ENCODE measurements around the gene KAT7.

Gene KAT7

DNA sequence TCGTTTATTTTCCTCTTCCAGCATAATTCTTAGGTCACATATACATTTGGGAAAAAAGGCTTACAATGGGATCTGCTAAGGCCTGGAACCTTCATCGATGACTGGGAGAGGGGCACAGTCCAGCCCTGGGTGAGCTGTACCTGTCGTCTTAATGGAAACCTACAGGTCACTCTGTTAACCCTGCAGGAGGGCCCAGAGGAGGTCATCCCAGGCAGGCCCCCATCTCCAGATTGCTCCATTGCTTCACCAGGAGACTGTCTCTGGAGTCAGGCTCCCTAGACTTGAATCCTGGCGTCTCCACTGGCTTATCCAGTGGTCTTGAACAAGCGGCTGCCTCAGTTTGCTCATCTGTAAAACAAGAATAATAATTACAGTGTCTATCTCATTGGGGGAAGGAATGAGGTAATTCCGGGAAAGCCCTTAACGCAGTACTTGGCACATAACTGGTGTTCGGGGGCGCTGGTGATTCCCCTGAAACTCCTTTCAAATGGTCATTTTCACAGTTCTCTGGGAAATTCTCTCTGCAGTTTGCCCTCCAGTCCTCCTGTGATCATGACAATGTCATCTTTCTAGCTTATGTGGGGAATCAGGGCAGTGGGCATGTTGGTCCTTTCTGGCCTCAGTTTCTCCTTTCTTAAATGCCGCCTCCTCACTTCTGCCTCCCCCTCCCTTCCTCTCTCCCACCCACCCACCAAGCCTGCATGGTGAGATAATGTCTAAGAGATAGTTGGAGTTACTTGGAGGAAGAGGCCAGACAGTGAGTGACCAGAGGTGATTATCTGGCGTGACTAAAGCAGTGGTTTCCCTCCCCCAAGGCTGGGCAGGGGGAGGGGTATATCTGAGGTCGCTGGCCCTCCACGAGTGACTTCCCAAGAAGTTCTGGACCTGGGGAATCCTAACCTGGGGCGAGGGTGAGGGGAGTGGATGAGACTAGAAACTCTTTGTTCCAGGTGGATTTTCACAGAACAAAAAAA is 90.7 kb downstream of the KAT7 start:
- Histone ChIP-seq H3K27ac (no peak overlapping the region), H3K4me3 (no peak overlapping the region)
- TF ChIP-seq, protein P1, sequence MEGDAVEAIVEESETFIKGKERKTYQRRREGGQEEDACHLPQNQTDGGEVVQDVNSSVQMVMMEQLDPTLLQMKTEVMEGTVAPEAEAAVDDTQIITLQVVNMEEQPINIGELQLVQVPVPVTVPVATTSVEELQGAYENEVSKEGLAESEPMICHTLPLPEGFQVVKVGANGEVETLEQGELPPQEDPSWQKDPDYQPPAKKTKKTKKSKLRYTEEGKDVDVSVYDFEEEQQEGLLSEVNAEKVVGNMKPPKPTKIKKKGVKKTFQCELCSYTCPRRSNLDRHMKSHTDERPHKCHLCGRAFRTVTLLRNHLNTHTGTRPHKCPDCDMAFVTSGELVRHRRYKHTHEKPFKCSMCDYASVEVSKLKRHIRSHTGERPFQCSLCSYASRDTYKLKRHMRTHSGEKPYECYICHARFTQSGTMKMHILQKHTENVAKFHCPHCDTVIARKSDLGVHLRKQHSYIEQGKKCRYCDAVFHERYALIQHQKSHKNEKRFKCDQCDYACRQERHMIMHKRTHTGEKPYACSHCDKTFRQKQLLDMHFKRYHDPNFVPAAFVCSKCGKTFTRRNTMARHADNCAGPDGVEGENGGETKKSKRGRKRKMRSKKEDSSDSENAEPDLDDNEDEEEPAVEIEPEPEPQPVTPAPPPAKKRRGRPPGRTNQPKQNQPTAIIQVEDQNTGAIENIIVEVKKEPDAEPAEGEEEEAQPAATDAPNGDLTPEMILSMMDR (IDR thresholded peaks at IDR 0.05): no peak
- no peak for DNase-seq (ENCODE audit: low spot score)

DNA sequence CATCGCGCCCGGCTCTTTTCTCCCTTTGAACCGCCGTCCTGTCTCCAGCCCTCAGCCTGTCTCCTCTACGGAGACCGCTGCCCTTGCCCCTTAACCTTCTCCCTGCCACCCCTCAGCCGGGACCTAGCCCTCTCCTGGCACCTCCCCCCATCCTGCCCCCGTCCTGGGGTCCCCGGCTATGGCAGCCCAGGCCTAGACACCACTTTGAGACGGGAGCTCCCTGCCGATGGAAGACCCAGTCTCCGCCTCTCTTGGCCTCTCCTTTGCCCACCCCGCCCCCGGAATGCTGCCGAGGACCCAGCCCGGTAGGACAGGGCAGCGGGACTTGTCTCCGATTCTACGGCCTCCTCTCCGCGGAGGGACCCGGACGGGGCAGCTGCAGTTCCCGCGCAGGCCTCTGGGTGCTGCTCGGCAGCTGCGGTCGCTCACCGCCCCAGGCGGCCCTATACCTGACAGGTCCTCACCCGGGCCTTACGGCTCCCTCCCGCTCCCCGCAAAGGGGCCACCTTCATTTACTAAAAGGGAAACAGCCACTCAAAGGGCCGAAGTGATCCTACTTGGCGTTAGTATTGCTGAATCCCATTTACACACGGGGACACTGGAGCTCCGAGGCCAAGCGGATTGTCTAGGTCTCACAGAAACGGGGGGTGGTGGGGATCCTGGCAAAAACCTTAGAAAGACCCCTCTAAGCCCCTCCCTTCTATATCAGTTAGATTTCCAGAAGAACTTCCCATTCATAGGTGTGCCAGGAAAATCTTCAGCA is 92.0 kb downstream of the KAT7 start:
- peak; percentile 76 for DNase-seq (ENCODE audit: low spot score)
- TF ChIP-seq, protein P1 (IDR thresholded peaks at IDR 0.05): peak; percentile 97
- H3K4me3 ChIP-seq: peak overlapping the region; percentile 43
- no peak overlapping the region for H3K27ac ChIP-seq

DNA sequence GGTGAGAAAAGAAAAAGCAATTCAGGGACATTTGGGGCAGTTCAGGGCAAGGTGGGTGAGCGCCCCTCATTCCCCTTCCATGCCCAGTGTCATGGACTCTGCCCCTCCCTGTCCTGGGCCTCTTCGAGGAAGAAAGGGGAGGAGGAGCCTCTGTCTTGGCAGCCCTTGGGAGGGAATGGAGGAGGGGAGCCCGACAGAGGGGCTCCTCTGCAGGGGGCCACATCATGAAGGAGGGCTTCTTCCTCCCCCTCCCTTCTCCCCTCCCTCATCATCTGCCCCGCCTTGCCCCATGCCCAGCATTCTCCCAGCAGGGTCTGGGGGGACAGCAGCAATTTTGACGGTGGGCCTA is 92.5 kb downstream of the KAT7 start:
- TF ChIP-seq, protein P1 (IDR thresholded peaks at IDR 0.05): no peak
- H3K4me3 ChIP-seq: no peak overlapping the region
- H3K27ac ChIP-seq: no peak overlapping the region
- no peak for DNase-seq (ENCODE audit: low spot score)

DNA sequence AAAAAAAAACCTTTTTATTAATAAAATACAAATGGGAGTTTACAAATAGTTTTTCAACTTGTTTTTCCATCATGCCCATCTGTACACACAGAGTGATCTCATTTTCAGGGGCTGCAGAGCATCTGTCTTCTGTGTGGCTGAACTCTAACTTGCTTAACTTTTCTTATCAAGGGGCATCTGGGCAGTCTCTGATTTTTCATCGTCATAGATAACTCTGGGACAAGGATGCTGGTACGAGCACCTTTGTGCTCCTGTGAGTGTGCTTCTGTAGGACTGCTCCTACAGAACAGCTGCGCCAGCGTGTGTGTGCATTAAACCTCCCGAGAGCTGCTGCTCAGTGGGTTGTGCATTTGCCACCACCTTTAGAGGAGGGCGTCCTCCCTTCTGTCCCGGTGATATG is 94.0 kb downstream of the KAT7 start:
- Histone ChIP-seq H3K4me3 (no peak overlapping the region), H3K27ac (no peak overlapping the region)
- TF ChIP-seq, protein P1 (IDR thresholded peaks at IDR 0.05): no peak
- no peak for DNase-seq (ENCODE audit: low spot score)

Measured in coronary artery (tissue), 2 donors.